ENCODE measurements around the gene OR5K4. TPM values are rescaled to one million over a fixed set of nuclear protein-coding genes. Genes with fewer than 3 reads are reported as not detected.

Gene OR5K4
- polyA plus RNA-seq, 1 donor from 2014 or later = not detected

DNA sequence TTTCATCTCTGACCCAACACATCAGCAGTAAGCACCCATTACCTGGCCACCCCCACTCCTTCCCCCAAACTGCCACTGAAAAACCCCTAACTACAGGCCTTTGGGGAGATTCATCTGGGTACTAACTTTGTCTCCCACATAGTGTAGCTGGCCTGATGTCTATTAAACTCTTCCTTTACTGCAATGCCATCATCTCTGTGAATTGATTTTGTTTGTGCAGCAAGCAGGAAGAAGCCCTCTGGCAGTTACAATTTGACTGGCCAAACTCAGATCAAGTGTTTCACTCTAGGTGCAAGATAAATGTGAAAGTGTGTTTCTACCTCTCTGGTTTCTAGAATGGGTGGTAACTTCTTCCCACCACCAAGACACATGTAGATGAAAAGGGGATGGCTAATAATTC lies 26.7 kb upstream of the OR5K4 start:
- no peak overlapping the region for H3K4me2 ChIP-seq (ENCODE audit: low read length)
- TF ChIP-seq MXI1 (conservative IDR thresholded peaks at IDR 0.05; ENCODE audit: poor library complexity, severe bottlenecking) (no peak), EZH2 (IDR thresholded peaks at IDR 0.05; ENCODE audit: borderline replicate concordance, insufficient read depth, low read length, poor library complexity, severe bottlenecking) (no peak), POLR2AphosphoS5 (IDR thresholded peaks at IDR 0.05) (no peak), EP300 (conservative IDR thresholded peaks at IDR 0.05; ENCODE audit: poor library complexity, severe bottlenecking) (no peak), TAF1 (IDR thresholded peaks at IDR 0.05; ENCODE audit: low read depth) (no peak), REST (IDR thresholded peaks at IDR 0.05; ENCODE audit: borderline replicate concordance) (no peak), SMC3 (conservative IDR thresholded peaks at IDR 0.05; ENCODE audit: poor library complexity) (no peak), RAD21 (conservative IDR thresholded peaks at IDR 0.05) (no peak)
- TF ChIP-seq, protein P1, sequence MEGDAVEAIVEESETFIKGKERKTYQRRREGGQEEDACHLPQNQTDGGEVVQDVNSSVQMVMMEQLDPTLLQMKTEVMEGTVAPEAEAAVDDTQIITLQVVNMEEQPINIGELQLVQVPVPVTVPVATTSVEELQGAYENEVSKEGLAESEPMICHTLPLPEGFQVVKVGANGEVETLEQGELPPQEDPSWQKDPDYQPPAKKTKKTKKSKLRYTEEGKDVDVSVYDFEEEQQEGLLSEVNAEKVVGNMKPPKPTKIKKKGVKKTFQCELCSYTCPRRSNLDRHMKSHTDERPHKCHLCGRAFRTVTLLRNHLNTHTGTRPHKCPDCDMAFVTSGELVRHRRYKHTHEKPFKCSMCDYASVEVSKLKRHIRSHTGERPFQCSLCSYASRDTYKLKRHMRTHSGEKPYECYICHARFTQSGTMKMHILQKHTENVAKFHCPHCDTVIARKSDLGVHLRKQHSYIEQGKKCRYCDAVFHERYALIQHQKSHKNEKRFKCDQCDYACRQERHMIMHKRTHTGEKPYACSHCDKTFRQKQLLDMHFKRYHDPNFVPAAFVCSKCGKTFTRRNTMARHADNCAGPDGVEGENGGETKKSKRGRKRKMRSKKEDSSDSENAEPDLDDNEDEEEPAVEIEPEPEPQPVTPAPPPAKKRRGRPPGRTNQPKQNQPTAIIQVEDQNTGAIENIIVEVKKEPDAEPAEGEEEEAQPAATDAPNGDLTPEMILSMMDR (IDR thresholded peaks at IDR 0.05; ENCODE audit: poor library complexity, severe bottlenecking) = no peak
- H3K36me3 ChIP-seq (ENCODE audit: insufficient read depth, low read length) = no peaks in the 10 kb centered on the region
- no peaks in the 10 kb centered on the region for H3K9me2 ChIP-seq (ENCODE audit: insufficient read depth, low read length)
- no peak overlapping the region for H3K9ac ChIP-seq (ENCODE audit: low read length)
- no peak overlapping the region for H2AFZ ChIP-seq (ENCODE audit: low read depth, low read length)
- H3K27ac ChIP-seq (ENCODE audit: low read length) = no peak overlapping the region
- H3F3A ChIP-seq (ENCODE audit: insufficient read depth, low read length, poor library complexity, severe bottlenecking) = no peaks in the 10 kb centered on the region
- no peaks in the 10 kb centered on the region for H3K9me3 ChIP-seq (ENCODE audit: low read length)
- H3K79me2 ChIP-seq (replicated peaks; ENCODE audit: insufficient read depth, low read length) = no peaks in the 10 kb centered on the region
- H3K27me3 ChIP-seq (ENCODE audit: insufficient read depth, low read depth, low read length) = no peaks in the 10 kb centered on the region
- H3K4me3 ChIP-seq (ENCODE audit: low read length) = no peak overlapping the region
- no peaks in the 10 kb centered on the region for H4K20me1 ChIP-seq (ENCODE audit: insufficient read depth)

DNA sequence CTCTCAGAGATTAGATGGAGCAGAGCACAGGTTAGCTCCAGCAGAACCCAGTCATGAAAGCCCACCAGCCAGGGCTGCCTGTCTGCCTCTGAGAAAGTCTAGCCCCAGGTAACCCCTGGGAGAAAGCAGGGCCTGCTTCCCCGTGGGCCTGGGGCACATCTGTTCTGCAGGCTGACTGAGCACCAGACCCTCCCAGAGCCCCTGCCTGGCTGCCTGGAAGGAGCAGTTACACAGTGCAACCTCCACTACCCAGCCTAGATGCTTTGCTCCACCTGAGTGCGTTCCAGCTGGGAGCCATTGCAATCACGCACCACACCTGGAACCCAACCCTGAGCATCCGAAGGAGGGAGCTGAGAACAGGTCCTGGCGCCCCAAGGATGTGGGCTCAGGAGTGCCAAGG lies 24.7 kb upstream of the OR5K4 start:
- no peak for TF ChIP-seq TAF1 (IDR thresholded peaks at IDR 0.05; ENCODE audit: low read depth)
- no peak for TF ChIP-seq EP300 (conservative IDR thresholded peaks at IDR 0.05; ENCODE audit: poor library complexity, severe bottlenecking)
- TF ChIP-seq, protein P1 (IDR thresholded peaks at IDR 0.05; ENCODE audit: poor library complexity, severe bottlenecking) = no peak
- TF ChIP-seq MXI1 (conservative IDR thresholded peaks at IDR 0.05; ENCODE audit: poor library complexity, severe bottlenecking) = no peak
- no peak for TF ChIP-seq RAD21 (conservative IDR thresholded peaks at IDR 0.05)
- no peak for TF ChIP-seq SMC3 (conservative IDR thresholded peaks at IDR 0.05; ENCODE audit: poor library complexity)
- TF ChIP-seq POLR2AphosphoS5 (IDR thresholded peaks at IDR 0.05) = no peak
- no peak for TF ChIP-seq EZH2 (IDR thresholded peaks at IDR 0.05; ENCODE audit: borderline replicate concordance, insufficient read depth, low read length, poor library complexity, severe bottlenecking)
- TF ChIP-seq REST (IDR thresholded peaks at IDR 0.05; ENCODE audit: borderline replicate concordance) = no peak
- Histone ChIP-seq H3K79me2 (replicated peaks; ENCODE audit: insufficient read depth, low read length) (no peaks in the 10 kb centered on the region), H4K20me1 (ENCODE audit: insufficient read depth) (no peaks in the 10 kb centered on the region), H3K27me3 (ENCODE audit: insufficient read depth, low read depth, low read length) (no peaks in the 10 kb centered on the region), H3K4me3 (ENCODE audit: low read length) (no peak overlapping the region), H3K36me3 (ENCODE audit: insufficient read depth, low read length) (no peaks in the 10 kb centered on the region), H3F3A (ENCODE audit: insufficient read depth, low read length, poor library complexity, severe bottlenecking) (no peaks in the 10 kb centered on the region), H3K9me3 (ENCODE audit: low read length) (no peaks in the 10 kb centered on the region), H3K9me2 (ENCODE audit: insufficient read depth, low read length) (no peaks in the 10 kb centered on the region), H3K4me2 (ENCODE audit: low read length) (no peak overlapping the region), H2AFZ (ENCODE audit: low read depth, low read length) (peak overlapping the region; percentile 56), H3K9ac (ENCODE audit: low read length) (no peak overlapping the region), H3K27ac (ENCODE audit: low read length) (no peak overlapping the region)
